Epithelial cell of esophagus (primary cell): ENCODE measurements around the gene DHX34.

ENCODE experiments used
- DNase-seq: peaks from one replicate; pipeline ENCODE4 v3.0.0; 2010; ENCODE audit warnings: low read depth
- H3K4me3 ChIP-seq: 2 replicates; pipeline ENCODE4 v1.5.1; 2011; ENCODE audit warnings: mild to moderate bottlenecking, low read length, control low read depth
- TF ChIP-seq, protein P1 (sequence below): IDR thresholded peaks from 2 replicates; pipeline ENCODE4 v1.5.1; 2011; ENCODE audit warnings: low read depth, mild to moderate bottlenecking, low read length, control low read depth, inconsistent platforms; ENCODE audit not compliant: insufficient read depth; ENCODE audit errors: missing control alignments

Gene DHX34

DNA sequence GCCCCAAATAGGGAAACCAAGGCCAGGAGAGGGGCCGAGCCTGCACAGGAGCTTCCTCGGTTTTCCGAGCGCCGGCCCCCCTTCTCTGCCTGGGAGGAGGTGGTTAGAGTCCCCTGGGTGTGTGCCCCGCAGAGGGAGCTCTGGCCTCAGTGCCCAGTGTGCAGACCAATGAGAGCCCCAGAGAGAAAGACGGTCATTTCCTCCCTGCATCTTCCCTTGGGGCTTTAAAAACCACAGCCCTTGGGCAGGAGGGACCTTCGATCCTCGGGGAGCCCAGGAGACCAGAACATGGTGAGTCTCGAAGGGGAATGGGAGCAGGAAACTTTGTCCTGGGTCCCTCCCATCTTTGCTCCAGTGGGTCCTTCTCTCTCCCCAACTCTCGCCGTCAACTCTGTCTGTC lies 39.5 kb upstream of the DHX34 start, which contains the start of gene C5AR1:
TSS of gene C5AR1 (plus strand) at position 254 of the 400 bp plus-strand sequence. CDS start at position 289, 35 bp downstream.
- TF ChIP-seq, protein P1, sequence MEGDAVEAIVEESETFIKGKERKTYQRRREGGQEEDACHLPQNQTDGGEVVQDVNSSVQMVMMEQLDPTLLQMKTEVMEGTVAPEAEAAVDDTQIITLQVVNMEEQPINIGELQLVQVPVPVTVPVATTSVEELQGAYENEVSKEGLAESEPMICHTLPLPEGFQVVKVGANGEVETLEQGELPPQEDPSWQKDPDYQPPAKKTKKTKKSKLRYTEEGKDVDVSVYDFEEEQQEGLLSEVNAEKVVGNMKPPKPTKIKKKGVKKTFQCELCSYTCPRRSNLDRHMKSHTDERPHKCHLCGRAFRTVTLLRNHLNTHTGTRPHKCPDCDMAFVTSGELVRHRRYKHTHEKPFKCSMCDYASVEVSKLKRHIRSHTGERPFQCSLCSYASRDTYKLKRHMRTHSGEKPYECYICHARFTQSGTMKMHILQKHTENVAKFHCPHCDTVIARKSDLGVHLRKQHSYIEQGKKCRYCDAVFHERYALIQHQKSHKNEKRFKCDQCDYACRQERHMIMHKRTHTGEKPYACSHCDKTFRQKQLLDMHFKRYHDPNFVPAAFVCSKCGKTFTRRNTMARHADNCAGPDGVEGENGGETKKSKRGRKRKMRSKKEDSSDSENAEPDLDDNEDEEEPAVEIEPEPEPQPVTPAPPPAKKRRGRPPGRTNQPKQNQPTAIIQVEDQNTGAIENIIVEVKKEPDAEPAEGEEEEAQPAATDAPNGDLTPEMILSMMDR: no peak
- no peak for DNase-seq
- H3K4me3 ChIP-seq: no peak within 1 kb of the TSS

DNA sequence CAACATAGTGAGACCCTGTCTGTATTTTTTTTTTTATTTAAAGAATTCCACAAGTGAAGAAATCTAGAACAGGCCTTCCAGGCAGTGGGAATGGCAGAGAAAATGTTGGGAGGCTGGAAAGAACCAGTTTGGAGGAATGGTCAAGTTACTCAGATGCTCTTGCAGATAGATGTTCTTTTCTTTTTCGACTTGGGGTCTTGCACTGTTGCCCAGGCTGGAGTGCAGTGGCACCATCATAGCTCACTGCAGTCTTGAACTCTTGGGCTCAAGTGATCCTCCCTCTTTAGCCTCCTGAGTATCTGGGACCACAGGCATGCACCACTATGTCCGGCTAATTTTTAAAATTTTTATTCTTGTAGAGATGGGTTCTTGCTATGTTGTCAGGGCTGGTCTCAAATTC lies 38.8 kb upstream of the DHX34 start:
- TF ChIP-seq, protein P1: no peak
- no peak overlapping the region for H3K4me3 ChIP-seq

DNA sequence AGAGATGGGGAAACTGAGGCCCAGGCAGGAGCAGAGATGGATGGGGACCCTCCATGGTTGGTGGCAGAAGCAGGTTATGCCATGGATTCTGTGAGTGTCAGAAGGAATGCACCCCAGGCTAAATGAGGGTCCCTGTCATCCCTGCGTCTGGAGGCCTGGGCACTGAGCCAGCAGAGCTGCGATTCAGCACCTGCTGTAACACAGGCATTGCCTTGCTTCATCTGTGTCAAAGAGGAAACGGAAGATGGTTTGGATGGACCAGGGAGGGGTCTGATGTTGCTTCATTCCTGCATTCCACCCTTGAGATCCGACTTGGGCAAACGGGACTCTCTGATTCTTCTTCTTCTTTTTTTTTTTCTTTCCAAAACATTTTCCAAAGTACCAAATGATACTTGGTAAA lies 38.3 kb upstream of the DHX34 start:
- no peak overlapping the region for H3K4me3 ChIP-seq
- peak; percentile 78 for DNase-seq
- TF ChIP-seq, protein P1: no peak

More for the DNA sequence above, 38.8 kb upstream of the DHX34 start:
- DNase-seq: no peak

DNA sequence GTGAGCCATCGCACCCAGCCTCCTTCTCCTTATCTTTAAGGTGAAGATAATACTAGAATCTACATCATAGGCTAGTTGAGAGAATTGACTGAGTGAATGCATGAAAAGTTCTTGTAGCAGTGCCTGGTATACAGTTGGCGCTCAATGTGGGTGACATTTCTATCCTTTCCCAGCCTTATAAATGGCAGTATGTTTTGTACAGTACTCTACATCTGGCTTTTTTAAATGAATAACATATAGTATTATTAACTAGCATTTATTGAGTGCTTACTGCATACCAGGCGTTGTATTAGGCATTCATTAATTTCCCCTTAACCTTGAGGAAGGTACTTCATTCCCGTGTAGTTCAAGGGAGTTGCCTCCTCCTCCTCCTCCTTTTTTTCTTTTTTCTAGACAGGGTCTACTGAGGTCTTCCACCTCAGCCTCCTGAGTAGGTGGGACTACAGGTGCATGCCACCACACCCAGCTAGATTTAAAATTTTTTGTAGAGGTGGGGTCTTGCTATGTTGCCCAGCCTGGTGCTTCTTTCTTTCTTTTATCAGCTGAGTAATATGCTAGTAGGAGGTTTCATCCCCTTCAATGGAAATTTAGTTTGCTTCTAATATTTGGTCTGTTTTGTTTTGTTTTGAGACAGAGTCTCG lies 36.6 kb upstream of the DHX34 start:
- TF ChIP-seq, protein P1: no peak
- no peak overlapping the region for H3K4me3 ChIP-seq
- DNase-seq: no peak

GRCh38 chr19:47313754-47314295 lies 35.3 kb upstream of the DHX34 start:
- TF ChIP-seq, protein P1: no peak

GRCh38 chr19:47315125-47315821 lies 33.8 kb upstream of the DHX34 start:
- DNase-seq: peak; percentile 98

More at GRCh38 chr19:47313754-47314295, 35.3 kb upstream of the DHX34 start:
- DNase-seq: no peak
- H3K4me3 ChIP-seq: no peak overlapping the region

More at GRCh38 chr19:47315125-47315821, 33.8 kb upstream of the DHX34 start:
- no peak overlapping the region for H3K4me3 ChIP-seq
- TF ChIP-seq, protein P1: no peak
